ENCODE results near the gene LY6G5C.
"Not testable (repeated sequence)": the region's sequence is repeated elsewhere in the genome, so short reads cannot be mapped to it uniquely, and the experiment has no call there.

LY6G5C gene

GRCh38 chr6:31713991-31714684 lies 33.3 kb upstream of the LY6G5C start:
- DNase-seq: peak; percentile 89

GRCh38 chr6:31713465-31713864 lies 32.6 kb upstream of the LY6G5C start:
- no peak for DNase-seq

- peak; percentile 25 for DNase-seq
These were observed 31.4 kb upstream of the LY6G5C start for GRCh38 chr6:31712296-31712695.

- no peak for DNase-seq
These were observed 30.4 kb upstream of the LY6G5C start for GRCh38 chr6:31711233-31711632.

GRCh38 chr6:31710523-31711219 lies 29.8 kb upstream of the LY6G5C start:
- no peak for DNase-seq

GRCh38 chr6:31709157-31709556 lies 28.3 kb upstream of the LY6G5C start:
- DNase-seq: not testable (repeated sequence)

- DNase-seq: no peak
These were observed 27.4 kb upstream of the LY6G5C start for GRCh38 chr6:31708224-31708623.

- DNase-seq: no peak
These were observed 26.8 kb upstream of the LY6G5C start for GRCh38 chr6:31707701-31708100.

- DNase-seq: no peak
These were observed 25.7 kb upstream of the LY6G5C start, which contains the start of gene LY6G6F for GRCh38 chr6:31706599-31706998. Gene LY6G6F (plus strand): TSS chr6:31706866. CDS start chr6:31706907, 41 bp downstream.

GRCh38 chr6:31705931-31706330 lies 25.1 kb upstream of the LY6G5C start:
- no peak for DNase-seq

- DNase-seq: peak; percentile 96
These were observed 22.2 kb upstream of the LY6G5C start, which contains the start of gene ABHD16A for GRCh38 chr6:31702819-31703716. Gene ABHD16A (minus strand): TSS chr6:31703324. CDS start chr6:31703281, 43 bp downstream.

- no peak for DNase-seq
These were observed 21.5 kb upstream of the LY6G5C start for GRCh38 chr6:31702405-31702818.

- no peak for DNase-seq
These were observed 21.0 kb upstream of the LY6G5C start for GRCh38 chr6:31701666-31702404.

GRCh38 chr6:31700740-31701401 lies 20.0 kb upstream of the LY6G5C start:
- DNase-seq: no peak

- no peak for DNase-seq
These were observed 16.7 kb upstream of the LY6G5C start for GRCh38 chr6:31697555-31697954.

GRCh38 chr6:31693535-31693934 lies 12.7 kb upstream of the LY6G5C start:
- DNase-seq: no peak

GRCh38 chr6:31692886-31693285 lies 12.0 kb upstream of the LY6G5C start:
- no peak for DNase-seq

GRCh38 chr6:31692353-31692752 lies 11.5 kb upstream of the LY6G5C start:
- DNase-seq: no peak

GRCh38 chr6:31691564-31692108 lies 10.8 kb upstream of the LY6G5C start:
- no peak for DNase-seq

GRCh38 chr6:31691078-31691463 lies 10.2 kb upstream of the LY6G5C start:
- DNase-seq: no peak

GRCh38 chr6:31690231-31691077 lies 9.6 kb upstream of the LY6G5C start:
- DNase-seq: no peak
